ENCODE data around the gene SIDT2. TPM values are rescaled to one million over a fixed set of nuclear protein-coding genes. Genes with fewer than 3 reads are reported as not detected.

The SIDT2 gene
- total RNA-seq, 1 experiment from 2014 or later: 37.0 TPM

DNA sequence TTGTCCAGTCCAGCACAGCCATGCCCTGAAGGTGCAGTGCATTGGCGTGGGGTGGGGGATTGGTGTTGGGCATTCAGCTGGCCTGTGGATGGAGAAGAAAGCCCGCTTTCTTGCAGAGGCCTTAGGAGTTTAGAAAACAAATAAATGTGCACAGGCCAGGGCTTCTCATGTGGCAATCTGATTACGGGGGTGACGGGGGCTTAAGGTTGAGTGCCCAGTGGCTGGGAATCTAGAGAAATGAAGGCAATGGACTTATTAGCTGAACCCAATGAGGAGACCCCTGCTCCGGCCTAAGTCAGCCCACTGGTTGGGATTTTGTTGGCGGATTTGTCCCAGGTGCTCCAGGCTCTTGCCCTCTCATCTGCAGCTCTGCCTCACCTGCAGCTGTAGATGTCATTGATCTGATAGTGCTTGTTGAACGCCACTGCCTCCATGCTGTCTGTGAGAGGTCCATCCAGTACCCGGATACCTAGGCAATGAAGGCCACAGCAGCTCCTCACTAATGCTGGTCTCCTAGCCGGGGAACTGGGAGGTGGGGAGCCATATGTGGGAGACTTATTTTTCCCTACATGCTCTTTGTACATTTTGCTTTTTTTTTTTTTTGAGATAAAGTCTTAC, 47.1 kb downstream of the SIDT2 start:
- ATAC-seq (no peak), DNase-seq (ENCODE audit: low read depth, low spot score) (no peak)
- POLR2A ChIA-PET: no interaction called here
- Histone ChIP-seq H3K27me3 (ENCODE audit: insufficient read depth, low read length) (no peaks in the 10 kb centered on the region), H2AFZ (ENCODE audit: low read depth, low read length, poor library complexity, severe bottlenecking) (no peak overlapping the region), H3K79me2 (ENCODE audit: insufficient read depth, low read length) (peaks cover 9% of the 10 kb centered on the region), H3K36me3 (ENCODE audit: control insufficient read depth in 1 of 2, insufficient read depth in 2 of 2, low read length in 2 of 2) (peaks cover 9 to 12% of the 10 kb centered on the region in 2 experiments; a peak in 3 of 4 replicates), H3K4me3 (replicated peaks in 1 of 2; ENCODE audit: low read depth in 1 of 2, low read length in 2 of 2) (no peak overlapping the region), H3K9me2 (ENCODE audit: insufficient read depth) (no peaks in the 10 kb centered on the region), H3K9me3 (ENCODE audit: control insufficient read depth in 1 of 2, insufficient read depth in 1 of 2, low read depth in 1 of 2, low read length in 2 of 2) (no peaks in the 10 kb centered on the region), H3K27ac (ENCODE audit: low read depth, low read length) (no peak overlapping the region), H3K4me1 (ENCODE audit: control insufficient read depth in 1 of 2, insufficient read depth in 2 of 2, low read length in 2 of 2) (peaks cover 15 to 24% of the 10 kb centered on the region in 2 experiments), H3K4me2 (ENCODE audit: low read length) (no peak overlapping the region), H4K20me1 (ENCODE audit: insufficient read depth) (no peaks in the 10 kb centered on the region), H3K9ac (ENCODE audit: low read length) (no peak overlapping the region)
- TF ChIP-seq ZFX (IDR thresholded peaks at IDR 0.05) (no peak), RAD21 (IDR thresholded peaks at IDR 0.05; ENCODE audit: low read depth) (no peak), SIN3A (IDR thresholded peaks at IDR 0.05; ENCODE audit: low read depth) (no peak), EGR1 (IDR thresholded peaks at IDR 0.05; ENCODE audit: low read depth) (no peak), FOSL1 (IDR thresholded peaks at IDR 0.05; ENCODE audit: low read depth) (no peak), EZH2 (IDR thresholded peaks at IDR 0.05) (no peak), ZNF274 (IDR thresholded peaks at IDR 0.05; ENCODE audit: low read depth, low read length) (no peak)
- TF ChIP-seq, protein P1, sequence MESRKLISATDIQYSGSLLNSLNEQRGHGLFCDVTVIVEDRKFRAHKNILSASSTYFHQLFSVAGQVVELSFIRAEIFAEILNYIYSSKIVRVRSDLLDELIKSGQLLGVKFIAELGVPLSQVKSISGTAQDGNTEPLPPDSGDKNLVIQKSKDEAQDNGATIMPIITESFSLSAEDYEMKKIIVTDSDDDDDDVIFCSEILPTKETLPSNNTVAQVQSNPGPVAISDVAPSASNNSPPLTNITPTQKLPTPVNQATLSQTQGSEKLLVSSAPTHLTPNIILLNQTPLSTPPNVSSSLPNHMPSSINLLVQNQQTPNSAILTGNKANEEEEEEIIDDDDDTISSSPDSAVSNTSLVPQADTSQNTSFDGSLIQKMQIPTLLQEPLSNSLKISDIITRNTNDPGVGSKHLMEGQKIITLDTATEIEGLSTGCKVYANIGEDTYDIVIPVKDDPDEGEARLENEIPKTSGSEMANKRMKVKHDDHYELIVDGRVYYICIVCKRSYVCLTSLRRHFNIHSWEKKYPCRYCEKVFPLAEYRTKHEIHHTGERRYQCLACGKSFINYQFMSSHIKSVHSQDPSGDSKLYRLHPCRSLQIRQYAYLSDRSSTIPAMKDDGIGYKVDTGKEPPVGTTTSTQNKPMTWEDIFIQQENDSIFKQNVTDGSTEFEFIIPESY (IDR thresholded peaks at IDR 0.05; ENCODE audit: extremely low read depth, insufficient replicate concordance, low read length): no peak
- TF ChIP-seq, protein P2, sequence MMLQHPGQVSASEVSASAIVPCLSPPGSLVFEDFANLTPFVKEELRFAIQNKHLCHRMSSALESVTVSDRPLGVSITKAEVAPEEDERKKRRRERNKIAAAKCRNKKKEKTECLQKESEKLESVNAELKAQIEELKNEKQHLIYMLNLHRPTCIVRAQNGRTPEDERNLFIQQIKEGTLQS (IDR thresholded peaks at IDR 0.05): no peak
- CTCF ChIA-PET: interaction anchor here (1.6 to 2.8 kb wide), 4 partner anchors 11 to 493 kb away, joined by 4 to 30 read pairs (median 8); partner anchors contain the start of genes APOA5 and SIDT2
- RAD21 ChIA-PET (ENCODE audit: low non-redundant PET in 1 of 2, low total read pairs in 2 of 2, uncharacterized antibody in 2 of 2, unreplicated experiment in 2 of 2): no interaction called here
- intact Hi-C loops (cut with micrococcal nuclease): loop anchor here (1.0 to 5.0 kb wide), 5 partner anchors 44 to 493 kb away; partner anchors contain the start of gene APOA5
- BruUV-seq (replicated peaks): no TSS peak
